GM18511 (cell line): ENCODE measurements around the gene POLRMT.
A peak's percentile ranks its signal among the peaks of the same experiment; 100 is the strongest.

Source experiments
- ATAC-seq: cut with Tn5 transposase; IDR thresholded peaks from one replicate; pipeline ENCODE4 v1.9.1; 2021; ENCODE audit warnings: mild to moderate bottlenecking, moderate library complexity; ENCODE audit not compliant: unreplicated experiment

The POLRMT gene

DNA sequence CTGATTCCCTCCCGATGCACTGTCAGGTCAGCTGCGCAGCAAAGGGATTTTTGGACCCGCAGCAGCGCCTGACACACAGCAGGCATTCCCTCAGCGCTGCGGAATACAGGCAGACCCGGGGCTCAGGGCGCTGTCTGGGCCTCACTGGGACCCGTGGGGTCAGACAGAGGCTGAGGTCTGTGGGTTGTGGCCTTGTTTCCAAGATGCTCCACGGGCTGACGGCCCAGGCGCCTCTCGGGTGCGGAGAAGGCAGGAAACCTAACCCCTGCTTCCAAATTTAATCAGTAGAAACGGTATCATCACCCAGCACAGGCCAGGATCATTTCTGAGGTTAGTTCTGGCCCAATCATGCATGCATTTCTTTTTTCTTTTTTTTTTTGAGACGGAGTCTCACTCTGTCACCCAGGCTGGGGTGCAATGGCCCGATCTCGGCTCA, 30.4 kb upstream of the POLRMT start:
- ATAC-seq, result no peak

DNA sequence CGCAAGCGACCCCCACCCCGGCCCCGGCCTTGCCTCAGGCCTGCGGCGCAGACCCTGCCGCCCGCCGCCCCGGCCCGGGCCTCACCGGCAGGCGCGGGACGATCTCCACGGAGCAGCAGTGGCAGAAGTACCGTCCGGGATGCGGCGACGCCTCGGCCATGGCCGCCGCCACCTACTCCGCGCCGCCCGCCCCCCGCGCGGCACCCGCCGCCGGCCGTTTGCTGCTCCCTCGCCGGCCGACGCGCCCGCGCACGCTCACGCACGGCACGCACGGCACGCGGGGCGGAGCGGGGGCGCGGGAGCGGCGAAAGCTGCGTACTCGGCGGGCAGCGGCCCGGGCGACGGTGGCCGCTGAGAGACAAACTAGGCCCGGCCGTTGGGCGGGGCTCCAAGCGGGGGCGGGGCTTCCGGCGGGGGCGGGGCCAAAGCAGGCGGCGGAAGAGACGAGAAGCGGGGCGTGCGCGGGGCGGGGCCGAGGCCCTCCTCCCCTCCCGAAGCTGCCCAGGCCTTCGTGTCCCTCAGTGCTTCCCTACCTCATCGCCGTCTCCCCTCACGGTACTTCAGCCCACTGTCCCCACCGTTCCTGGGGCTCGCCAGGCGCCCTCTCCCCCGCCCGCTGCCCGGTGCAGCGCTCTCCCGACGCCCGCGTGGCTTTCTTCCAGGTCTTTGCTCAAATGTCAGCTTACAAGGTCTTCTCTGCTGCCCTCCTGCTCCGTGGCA, 29.8 kb upstream of the POLRMT start, which contains the start of gene RNF126:
RNF126 (minus strand) TSS at position 253 of the 720 bp plus-strand sequence; CDS start at position 160, 93 bp downstream.
- peak; percentile 58 for ATAC-seq

DNA sequence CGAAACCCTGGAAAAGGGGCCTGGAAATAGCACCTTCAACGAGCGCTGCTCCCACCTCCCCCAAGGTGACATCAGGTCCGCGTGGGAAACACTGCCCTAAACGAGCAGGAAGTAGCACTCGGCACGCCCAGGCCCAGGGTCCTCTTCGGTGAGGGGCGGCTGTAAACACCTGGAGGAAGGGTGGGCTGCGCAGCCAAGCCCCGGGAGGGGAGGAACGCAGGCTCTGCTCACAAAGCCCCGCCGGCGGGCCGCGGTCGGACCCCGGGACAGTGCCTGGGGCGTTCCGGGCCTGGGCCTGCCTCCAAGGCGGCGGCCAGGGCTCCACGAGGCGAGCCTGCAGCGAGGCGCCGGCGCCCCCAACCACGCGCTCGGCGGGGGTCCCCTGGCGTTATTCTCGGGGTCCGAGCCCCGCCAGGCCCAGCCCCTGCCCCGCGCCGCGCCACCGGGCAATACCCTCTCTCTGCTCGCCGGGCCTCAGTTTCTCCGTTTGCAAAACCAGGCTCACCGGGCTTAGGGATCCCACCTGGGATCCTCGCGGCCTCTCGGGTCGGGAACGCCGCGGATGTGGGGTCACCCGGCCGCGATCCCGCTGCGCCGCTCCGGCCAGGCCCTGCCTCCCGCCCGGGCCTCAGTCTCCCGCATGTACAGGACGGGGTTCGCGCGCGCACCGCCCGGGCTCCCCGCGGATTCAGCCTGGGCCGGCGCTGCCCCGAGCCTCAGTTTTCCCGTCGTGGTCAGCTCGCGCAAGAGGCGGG, 29.0 kb upstream of the POLRMT start:
- peak; percentile 6 for ATAC-seq

DNA sequence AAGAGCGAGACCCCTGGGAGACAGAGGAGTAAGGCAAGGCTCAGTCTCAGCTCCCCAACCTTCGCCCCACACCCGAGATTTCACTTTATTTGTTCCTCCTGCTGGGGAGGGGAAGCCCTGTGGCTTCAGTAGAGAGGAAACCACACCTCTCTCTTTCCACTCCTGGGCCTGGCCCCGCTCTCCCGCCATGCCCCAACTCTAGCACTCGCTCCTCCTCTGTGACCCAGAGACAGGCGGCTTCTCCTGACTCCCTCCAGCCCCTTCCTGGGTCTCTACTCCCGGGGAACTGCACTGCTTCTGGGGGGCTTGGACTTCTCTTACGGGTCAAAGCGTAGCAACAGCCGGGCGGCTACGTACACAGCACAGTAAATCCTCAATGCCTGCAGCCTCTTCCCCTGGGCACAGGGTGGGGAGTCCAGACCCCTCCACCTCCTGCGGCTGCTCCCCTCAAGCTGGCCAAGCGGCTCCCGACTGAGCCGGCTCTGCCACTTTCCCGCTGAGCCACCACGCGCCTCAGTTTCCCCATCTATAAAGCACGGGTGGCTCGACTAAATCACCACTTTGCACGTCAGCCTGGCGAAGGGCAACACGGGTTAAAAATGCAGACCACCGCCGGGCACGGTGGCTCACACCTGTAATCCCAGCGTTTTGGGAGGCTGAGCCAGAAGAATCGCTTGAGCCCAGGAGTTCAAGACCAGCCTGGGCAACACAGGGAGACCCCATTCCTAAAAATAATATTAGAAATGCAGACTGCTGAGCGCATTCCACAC, 28.3 kb upstream of the POLRMT start:
- no peak for ATAC-seq

DNA sequence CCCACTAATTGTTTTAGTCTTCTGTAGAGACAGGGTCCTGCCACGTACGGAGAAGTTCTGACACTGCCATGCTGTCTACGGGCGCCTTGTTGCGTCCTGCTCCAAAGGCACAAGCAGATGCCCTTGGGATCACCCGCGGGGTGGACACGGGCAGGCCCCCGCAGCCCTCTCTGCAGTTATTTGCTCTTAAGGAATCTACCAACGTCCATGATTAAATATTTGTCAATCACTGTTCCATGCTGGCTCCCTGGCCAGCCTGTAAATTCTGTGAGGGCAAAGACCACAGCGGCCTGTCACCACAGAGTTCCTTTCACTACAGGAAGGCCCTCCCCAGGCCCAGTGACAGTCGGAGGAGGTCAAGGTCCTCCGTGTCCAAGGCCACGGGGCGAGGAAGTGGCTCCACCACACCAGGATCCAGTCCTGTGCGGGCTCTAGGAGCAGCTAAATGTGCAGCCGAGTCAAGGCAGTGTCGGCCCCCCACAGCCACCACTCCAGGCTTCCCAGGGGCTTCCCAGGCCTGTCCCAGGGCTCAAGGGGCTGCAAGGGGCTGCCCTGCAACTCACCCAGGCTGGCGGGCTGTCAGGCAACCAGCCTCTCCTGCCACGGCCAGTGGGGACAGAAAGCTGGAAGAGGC, 27.6 kb upstream of the POLRMT start:
- ATAC-seq, result no peak

DNA sequence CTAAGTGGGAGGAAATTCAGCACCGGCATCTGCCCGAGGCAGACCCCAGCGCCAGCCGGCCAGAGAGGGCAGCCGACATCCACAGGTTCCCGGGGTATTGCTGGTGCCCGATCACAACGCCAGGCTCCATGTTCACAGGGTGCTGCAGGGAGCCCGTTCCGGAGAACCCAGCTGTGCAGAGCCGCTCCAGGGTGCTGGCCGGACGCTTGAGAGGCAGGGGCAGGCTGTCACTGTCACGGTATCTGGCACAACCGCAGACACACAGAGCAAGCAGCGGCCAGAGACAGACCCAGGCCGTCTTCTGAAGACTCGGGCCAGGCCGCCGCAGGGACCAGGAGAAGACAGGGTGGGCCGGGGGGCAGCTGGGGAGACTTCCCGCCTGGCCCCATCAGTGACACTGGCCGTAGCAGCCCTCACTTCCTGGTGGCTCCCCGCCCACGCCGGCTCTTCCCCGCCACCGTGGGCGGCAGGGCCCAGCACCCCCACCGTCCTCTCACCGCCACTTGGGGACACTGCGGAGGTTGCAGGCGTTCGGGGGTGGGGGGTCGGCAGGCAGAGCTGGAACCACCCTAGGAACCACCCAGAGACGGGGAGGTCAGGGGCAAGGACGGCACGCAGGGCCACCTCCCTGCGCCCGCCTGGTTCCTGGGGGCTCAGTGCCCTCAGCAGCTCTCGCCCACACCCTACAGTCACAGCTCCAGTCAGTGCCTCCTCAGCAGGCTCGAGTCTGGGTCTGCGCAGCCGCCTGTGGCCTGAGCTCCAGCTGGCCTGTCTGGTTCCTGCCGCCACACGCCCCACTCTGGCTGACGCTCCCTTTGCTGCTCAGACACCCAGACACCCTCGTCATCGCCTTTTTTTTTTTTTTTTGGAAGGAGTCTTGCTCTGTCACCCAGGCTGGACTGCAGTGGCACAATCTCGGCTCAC, 25.8 kb upstream of the POLRMT start:
- no peak for ATAC-seq

DNA sequence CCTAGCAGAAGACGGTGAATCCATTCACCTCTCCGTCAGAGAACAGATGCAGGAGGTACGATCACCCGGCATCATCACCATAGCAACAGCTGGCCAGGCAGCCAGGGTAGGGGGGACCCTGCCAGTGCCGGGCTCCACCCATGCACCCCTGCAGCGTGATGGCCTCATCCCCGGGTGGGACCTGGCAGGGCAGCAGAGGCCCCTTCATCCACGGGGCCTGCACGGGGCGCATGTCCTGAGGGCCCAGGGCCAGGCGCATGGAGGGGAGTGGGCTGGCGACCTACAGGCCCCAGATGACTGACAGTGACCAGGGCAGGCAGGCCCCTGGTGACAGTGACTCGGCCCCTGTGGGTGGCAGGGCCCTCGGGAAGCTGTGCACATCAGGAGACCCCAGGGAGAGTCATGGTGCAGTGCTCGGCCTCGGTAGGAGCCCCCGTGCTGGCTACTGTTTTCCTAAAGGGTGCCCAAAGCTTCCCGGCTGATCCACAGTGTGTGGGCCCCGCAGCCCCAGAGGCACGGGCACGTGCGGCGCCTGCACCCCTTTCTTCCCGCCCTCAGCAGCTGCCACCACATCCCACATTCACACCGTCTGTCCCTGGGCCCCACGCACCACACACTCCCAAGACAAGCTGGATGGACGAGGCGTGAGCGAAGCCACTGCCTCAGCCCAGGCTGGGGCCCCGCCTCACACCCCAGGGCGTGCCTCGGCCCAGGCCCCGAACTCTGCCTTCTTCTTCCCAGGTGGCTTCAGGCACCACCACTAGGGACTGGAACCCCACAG, 24.9 kb upstream of the POLRMT start:
- ATAC-seq, result no peak

DNA sequence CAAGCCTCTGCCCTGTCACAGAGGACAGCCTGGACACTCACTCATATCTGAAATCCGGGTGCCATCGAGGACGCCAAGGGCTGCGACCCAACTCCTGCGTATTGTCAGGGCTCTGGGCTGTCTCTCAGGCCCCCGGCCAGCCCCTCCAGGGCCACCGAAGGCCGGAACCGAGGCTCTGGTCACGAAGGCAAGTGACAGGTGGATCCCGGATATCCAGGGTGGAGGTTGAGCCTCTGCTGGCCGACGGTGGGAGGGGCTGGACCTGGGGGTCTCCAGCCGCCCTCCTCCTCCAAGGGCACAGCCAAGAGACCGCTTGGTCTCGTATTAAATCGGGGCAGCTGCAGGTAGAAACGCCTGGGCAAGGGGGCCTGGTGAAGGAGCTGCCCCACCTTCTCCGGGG, 24.3 kb upstream of the POLRMT start:
- no peak for ATAC-seq

DNA sequence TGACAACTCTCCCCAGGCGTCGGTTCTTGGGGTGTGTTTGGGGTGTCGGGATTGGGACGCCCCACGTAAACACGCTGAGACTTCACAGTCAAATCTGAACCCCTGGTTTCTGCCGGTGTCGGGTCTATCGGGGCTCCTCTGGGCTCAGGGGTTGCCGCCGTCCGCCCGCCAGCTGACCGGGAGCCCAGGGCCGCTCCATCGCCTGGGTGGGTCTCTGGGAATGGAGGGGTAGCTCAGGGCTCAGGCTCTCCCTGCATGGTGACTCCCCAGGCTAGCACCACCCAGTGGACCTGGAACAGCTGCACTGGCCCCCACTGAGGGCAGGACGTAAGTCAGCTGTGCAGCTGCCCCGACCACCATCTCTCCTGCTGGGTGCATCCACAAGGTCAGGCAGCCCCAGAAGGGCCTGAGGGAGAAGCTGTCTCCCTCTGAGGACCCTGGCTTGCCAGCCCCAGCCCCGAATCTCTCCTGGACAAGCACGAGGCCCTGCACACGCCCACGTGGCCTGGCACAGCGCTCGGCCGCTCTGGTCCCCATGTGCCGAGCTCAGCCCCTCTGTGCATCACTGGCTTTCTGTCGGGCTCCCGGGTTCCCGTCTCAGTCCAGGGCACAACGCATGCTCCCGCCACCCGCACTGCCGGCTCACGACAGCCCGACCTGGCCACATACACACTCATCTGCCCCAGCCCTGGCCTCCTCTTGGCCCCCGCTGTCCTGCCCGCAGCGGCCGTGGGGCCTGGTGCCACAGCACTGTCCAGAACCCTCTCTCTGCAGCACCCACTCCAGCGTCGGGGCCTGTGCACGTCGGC, 23.6 kb upstream of the POLRMT start:
- no peak for ATAC-seq

DNA sequence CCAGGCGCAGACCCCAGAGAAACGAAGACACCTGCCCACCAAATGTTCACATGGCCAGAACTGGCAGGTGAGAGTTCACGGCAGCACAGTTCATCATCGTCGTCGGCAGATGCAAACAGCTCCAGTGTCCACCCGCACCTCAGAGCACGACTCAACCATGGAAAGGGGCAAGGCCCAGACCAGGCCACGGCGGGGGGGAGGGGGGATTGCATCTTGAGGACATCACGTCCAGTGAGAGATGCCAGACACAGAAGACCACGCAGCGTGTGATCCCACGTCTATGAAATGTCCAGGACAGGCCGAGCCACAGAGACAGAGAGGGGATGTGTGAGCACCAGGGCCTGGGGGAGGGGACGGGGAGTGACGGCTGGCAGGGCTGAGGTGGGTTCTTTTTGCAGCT, 22.4 kb upstream of the POLRMT start:
- ATAC-seq, result no peak

DNA sequence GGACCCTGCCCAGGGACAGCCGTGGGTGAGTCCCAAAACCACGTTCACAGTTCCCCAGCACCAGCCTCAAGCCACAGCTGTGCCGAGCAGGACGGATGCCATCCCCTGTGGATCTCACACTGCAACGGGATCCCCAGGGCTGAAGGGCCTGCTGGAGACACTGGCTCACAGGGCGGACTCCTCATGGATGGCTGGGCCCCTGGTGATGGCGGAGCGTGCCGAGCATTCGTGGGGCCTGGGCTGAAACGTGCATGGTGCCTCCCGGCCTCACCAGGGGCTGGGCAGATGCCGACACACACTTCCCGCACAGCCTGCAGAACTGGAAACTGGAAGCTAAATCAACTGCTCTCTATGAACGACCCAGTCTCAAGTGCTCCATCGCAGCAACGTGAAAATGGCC, 20.1 kb upstream of the POLRMT start:
- no peak for ATAC-seq

DNA sequence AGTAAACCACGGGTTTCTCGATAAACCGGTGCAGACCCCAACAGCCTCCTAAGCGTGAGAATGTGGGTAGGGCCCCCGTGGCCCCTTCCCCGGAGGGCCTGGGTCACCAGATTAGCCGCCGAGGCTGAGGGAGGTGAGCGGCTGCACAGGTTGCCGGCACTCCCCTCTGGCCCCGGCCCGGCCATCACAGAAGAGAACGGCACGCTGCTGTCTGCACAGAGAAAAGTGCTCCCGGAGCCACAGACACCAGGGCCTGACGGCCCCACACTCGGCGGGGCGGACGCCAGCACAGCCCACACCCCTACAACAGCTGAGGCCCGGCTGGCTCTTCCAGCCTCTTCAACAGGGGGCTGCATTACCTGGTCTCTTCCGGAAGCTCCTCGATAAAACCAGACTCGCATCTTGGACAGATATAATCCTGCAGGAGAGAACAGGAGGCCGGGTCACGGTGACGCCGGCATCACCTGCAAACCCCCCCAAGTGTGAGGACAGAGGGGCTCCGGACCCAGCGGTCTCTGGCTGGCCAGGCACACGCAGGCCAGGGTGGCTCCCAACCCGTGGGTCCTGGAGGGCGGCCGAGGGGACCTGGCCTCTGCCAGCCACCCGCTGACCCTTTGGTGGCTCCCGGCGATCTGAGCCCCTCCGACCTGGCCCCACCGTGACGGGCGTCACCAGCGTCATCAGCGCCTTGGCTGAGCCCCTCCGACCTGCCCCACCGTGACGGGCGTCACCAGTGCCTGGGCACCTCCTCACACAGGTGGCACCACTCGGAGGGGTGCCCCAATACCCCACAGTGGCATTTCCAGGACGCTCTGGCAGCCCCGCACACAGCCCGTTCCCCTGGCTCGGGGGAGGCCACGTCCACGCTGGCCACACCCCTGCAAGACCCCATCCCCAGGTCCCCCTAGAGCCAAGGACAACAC, 19.4 kb upstream of the POLRMT start:
- no peak for ATAC-seq

DNA sequence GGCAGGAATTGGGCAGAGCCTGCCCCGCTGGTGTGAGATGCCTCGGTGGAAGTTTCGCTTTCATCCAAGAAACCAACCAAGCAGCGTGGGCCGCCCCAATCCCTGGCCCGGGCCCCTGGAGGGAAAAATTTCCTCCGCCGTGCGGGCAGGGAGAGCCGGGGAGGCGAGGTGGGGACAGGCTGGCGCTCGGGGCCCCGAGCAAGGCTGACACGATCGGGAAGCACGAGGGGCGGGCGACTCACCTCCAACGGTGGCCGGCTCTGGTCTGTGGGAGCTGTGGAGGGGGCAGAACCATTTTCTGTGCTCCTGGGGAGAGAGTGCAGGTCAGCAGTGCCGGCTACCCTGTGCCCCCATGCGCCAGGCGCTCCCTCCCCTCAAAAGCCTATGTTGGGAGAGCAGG, 18.7 kb upstream of the POLRMT start:
- no peak for ATAC-seq

DNA sequence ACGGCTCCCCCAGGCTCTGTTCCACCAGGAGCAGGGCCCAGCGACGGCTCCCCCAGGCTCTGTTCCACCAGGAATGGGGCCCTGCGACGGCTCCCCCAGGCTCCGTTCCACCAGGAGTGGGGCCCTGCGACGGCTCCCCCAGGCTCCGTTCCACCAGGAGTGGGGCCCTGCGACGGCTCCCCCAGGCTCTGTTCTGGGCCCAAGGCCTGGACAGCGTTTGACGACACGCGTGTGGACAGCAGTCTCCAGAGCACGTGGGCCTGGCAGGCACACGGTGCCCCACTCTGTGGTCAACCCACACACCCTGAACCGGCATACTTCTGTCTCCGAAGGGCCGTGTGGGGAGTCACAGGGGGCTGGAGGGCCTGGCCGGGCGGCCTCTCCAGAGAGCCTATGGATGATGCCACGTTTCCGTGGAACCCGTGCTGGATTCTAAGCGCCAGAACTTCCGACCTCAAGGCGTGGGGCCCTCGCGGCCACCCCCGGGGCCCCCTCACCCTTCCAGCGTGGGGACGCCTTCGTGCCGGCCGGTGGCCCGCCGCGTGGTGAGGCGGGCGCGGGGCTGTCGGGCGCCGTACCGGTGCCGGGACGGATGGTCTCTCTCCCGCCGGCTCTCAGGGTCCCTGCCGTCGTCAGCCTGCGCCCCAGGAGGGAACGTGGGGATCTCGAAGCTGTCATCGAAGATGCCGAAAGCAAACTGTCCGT, 17.9 kb upstream of the POLRMT start:
- no peak for ATAC-seq

DNA sequence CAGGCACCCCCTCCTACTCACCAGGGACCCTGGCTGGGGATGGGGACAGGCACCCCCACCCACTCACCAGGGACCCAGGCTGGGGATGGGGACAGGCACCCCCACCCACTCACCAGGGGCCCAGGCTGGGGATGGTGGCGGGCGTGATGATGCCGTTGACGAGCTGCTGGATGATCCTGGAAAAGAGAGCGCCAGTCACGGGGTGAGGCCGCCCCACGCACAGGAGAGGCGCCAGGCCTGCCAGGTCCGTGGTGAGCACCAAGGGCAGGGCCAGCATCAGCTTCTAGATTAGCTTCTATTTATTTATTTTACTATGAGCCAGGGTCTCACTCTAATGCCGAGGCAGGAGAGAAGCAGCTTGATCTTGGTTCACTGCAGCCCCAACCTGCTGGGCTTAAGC, 16.8 kb upstream of the POLRMT start:
- no peak for ATAC-seq

DNA sequence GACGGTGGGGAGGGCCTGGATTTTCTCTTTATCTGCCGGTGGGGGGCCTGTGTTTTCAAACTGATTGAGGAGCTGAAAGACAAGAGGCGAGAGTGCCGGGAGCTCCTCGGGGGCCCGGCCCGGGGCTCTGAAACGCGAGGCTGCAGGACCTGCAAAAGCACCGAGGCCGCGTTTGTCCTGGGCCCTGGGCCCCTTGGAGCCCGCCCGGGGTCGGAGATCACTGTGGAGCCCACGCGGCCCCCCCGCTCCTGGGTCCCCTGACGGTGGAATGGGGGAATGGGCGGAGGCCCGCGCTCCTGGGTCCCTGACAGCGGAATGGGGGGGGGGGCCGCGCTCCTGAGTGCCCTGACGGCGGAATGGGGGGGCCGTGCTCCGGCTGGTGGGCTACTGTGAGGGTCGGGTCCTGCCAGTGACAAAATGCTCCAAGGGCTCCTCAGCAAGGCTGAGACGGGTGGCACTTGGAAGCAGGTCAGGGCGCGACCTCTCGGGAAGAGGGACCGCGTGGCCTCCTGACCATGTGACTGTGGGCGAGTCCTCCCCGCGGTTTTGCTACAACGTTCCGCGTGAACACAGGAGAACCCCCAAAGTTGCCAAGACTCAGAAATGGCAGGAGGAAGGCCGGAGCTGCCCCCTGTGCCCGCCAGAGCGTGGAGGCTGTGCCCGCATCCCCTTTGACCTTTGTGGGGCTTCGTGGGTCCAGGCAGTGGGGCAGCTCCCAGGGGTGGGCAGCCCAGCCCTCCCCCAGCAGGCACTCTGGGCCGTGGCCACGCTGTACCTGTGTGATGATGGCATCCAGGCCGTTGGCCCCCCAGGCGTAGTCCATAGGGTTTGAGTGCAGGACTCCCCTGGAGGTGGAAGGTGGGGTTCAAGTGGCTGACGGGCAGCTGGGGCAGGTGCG, 15.8 kb upstream of the POLRMT start:
- ATAC-seq, result no peak
